Mucosa of stomach (tissue), 1 donor: ENCODE results near the gene ADIRF.
"Not testable (repeated sequence)": the region's sequence is repeated elsewhere in the genome, so short reads cannot be mapped to it uniquely, and the experiment has no call there.

Source experiments
- H3K27me3 ChIP-seq: one replicate; pipeline ENCODE4 v1.7.0; 2013; ENCODE audit warnings: mild to moderate bottlenecking, low read length; ENCODE audit not compliant: control insufficient read depth, insufficient read depth
- H3K36me3 ChIP-seq: one replicate; pipeline ENCODE4 v1.7.0; 2013; ENCODE audit warnings: low read length; ENCODE audit not compliant: control insufficient read depth, insufficient read depth
- H3K4me1 ChIP-seq: one replicate; pipeline ENCODE4 v1.7.0; 2013; ENCODE audit warnings: mild to moderate bottlenecking, low read length; ENCODE audit not compliant: control insufficient read depth, insufficient read depth
- H3K4me3 ChIP-seq: one replicate; pipeline ENCODE4 v1.7.0; 2013; ENCODE audit warnings: low read length
- H3K9ac ChIP-seq: one replicate; pipeline ENCODE4 v1.7.0; 2013; ENCODE audit warnings: mild to moderate bottlenecking, low read length, moderate library complexity
- H3K9me3 ChIP-seq: one replicate; pipeline ENCODE4 v1.7.0; 2013; ENCODE audit warnings: mild to moderate bottlenecking, low read length, moderate library complexity; ENCODE audit not compliant: control insufficient read depth
- donor health status: Pancreatic carcinoma.

The ADIRF gene

DNA sequence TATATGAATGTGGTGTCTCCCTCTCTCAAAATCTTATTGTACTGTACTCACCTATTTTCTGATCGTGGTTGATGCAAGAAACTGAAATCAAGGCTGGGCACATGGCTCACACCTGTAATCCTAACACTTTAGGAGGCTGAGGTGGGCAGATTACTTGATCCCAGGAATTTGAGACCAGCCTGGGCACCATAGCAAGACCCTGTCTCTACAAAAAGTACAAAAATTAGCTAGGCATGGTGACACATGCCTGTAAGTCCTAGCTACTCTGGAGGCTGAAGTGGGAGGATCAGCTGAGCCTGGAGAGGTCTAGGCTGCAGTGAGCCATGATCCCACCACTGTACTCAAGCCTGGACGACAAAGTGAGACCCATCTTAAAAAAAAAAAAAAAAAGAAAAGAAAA, 26.9 kb upstream of the ADIRF start:
- no peak overlapping the region for H3K9ac ChIP-seq
- no peak overlapping the region for H3K4me3 ChIP-seq
- H3K36me3 ChIP-seq: no peaks in the 10 kb centered on the region
- peaks cover 28% of the 10 kb centered on the region for H3K27me3 ChIP-seq
- H3K9me3 ChIP-seq: no peaks in the 10 kb centered on the region
- peaks cover 3% of the 10 kb centered on the region for H3K4me1 ChIP-seq

GRCh38 chr10:86941991-86942421, 26.3 kb upstream of the ADIRF start:
- no peak overlapping the region for H3K4me3 ChIP-seq
- H3K27me3 ChIP-seq: peaks cover 31% of the 10 kb centered on the region
- H3K4me1 ChIP-seq: peaks cover 3% of the 10 kb centered on the region
- H3K9me3 ChIP-seq: no peaks in the 10 kb centered on the region
- H3K36me3 ChIP-seq: no peaks in the 10 kb centered on the region
- H3K9ac ChIP-seq: no peak overlapping the region

- peaks cover 3% of the 10 kb centered on the region for H3K4me1 ChIP-seq
- H3K9me3 ChIP-seq: no peaks in the 10 kb centered on the region
- no peaks in the 10 kb centered on the region for H3K36me3 ChIP-seq
- H3K27me3 ChIP-seq: peaks cover 33% of the 10 kb centered on the region
- H3K9ac ChIP-seq: no peak overlapping the region
- no peak overlapping the region for H3K4me3 ChIP-seq
These were observed 25.6 kb upstream of the ADIRF start for GRCh38 chr10:86942441-86943315.

- no peaks in the 10 kb centered on the region for H3K9me3 ChIP-seq
- H3K9ac ChIP-seq: no peak overlapping the region
- H3K4me3 ChIP-seq: no peak overlapping the region
- H3K36me3 ChIP-seq: no peaks in the 10 kb centered on the region
- peaks cover 33% of the 10 kb centered on the region for H3K27me3 ChIP-seq
- peaks cover 3% of the 10 kb centered on the region for H3K4me1 ChIP-seq
These were observed 24.8 kb upstream of the ADIRF start for GRCh38 chr10:86943316-86944030.

DNA sequence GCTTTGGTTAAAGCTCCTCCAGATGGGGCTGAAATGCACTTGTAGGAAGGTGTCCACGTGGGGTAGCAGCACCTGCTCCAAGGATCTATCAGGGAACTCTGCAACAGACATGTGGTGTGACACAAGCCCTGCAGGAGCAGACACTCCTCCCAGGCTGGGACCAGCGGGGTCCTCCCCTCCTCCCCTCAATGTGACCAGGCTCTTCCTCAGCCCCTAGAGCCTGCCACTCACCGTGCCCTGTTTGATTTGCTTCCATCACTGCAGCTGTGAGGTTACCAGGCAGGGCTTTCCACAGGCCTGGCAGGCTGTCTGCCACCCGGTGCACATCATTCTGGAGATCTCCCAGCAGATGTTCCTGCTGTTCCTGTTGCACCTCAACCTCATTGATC, 24.3 kb upstream of the ADIRF start:
- H3K36me3 ChIP-seq: no peaks in the 10 kb centered on the region
- no peaks in the 10 kb centered on the region for H3K4me1 ChIP-seq
- no peaks in the 10 kb centered on the region for H3K9me3 ChIP-seq
- no peak overlapping the region for H3K9ac ChIP-seq
- H3K4me3 ChIP-seq: no peak overlapping the region
- peaks cover 33% of the 10 kb centered on the region for H3K27me3 ChIP-seq

DNA sequence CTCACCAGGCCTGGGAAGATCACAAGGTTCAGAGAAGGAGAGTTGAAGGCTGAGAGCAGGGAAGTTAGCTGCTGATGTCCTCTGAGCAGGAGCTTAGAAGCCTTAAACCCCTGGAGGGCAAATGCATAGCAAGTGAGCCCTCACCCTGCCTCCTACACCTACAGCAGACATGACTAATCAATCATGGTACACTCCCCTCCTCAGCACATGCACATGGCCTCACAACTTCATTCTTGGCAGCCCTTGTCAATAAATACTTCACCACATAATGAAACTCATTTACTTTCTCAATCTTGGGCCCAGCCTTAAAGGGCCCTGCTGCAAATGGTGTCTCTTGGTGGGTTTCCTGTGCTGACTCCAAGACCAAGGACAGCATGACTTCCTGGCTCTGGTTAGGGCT, 23.8 kb upstream of the ADIRF start:
- no peak overlapping the region for H3K4me3 ChIP-seq
- no peaks in the 10 kb centered on the region for H3K9me3 ChIP-seq
- H3K4me1 ChIP-seq: no peaks in the 10 kb centered on the region
- H3K36me3 ChIP-seq: no peaks in the 10 kb centered on the region
- H3K9ac ChIP-seq: no peak overlapping the region
- peaks cover 33% of the 10 kb centered on the region for H3K27me3 ChIP-seq

DNA sequence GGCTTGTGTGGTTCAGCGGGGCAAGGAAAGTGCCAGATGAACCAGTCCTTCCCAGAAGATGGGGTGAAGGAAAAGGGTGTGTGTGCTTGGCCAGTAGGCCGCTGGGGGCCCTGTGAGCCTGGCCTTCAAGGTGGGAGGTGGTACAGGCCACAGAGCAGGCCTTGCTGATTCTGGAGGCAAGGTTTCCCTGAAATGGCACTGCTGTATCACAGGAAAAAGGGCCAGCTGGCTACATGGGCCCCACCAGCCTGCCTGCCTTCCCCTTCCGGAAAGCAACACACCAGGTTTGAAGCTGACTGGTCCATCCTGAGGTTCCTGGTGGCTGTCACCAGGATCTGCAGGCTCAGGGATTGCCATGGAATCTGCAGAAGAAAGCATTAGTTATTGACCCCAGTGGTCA, 23.4 kb upstream of the ADIRF start:
- Histone ChIP-seq H3K4me1 (no peaks in the 10 kb centered on the region), H3K36me3 (no peaks in the 10 kb centered on the region), H3K9ac (no peak overlapping the region), H3K27me3 (peaks cover 33% of the 10 kb centered on the region), H3K9me3 (no peaks in the 10 kb centered on the region), H3K4me3 (no peak overlapping the region)

GRCh38 chr10:86945361-86946212, 22.7 kb upstream of the ADIRF start:
- peaks cover 33% of the 10 kb centered on the region for H3K27me3 ChIP-seq

GRCh38 chr10:86946213-86947155, 21.8 kb upstream of the ADIRF start:
- no peaks in the 10 kb centered on the region for H3K9me3 ChIP-seq
- no peaks in the 10 kb centered on the region for H3K4me1 ChIP-seq
- H3K27me3 ChIP-seq: peaks cover 33% of the 10 kb centered on the region
- H3K9ac ChIP-seq: no peak overlapping the region
- H3K4me3 ChIP-seq: no peak overlapping the region
- H3K36me3 ChIP-seq: no peaks in the 10 kb centered on the region

More at GRCh38 chr10:86945361-86946212, 22.7 kb upstream of the ADIRF start:
- H3K9me3 ChIP-seq: no peaks in the 10 kb centered on the region
- H3K9ac ChIP-seq: no peak overlapping the region
- no peaks in the 10 kb centered on the region for H3K4me1 ChIP-seq
- no peaks in the 10 kb centered on the region for H3K36me3 ChIP-seq
- H3K4me3 ChIP-seq: no peak overlapping the region

DNA sequence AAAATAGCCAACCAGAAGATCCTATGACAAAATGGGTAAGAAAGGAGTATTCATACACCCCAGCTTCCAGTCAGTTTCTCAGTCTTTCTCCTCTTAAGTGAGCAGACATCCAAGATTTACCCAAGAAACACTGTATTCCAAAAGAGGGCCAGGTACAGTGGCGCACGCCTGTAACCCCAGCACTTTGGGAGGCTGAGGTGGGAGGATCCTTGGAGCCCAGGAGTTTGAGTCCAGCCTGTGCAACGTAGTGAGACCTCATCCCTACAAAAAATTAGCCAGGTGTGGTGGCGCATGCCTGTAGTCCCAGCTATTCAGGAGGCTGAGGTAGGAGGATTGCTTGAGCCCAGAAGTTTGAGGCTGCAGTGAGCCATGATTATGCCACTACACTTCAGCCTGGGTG, 20.5 kb upstream of the ADIRF start:
- H3K4me1 ChIP-seq, H3K9me3 ChIP-seq, H3K36me3 ChIP-seq, H3K9ac ChIP-seq, H3K4me3 ChIP-seq: not testable (repeated sequence)
- peaks cover 22% of the 10 kb centered on the region for H3K27me3 ChIP-seq

DNA sequence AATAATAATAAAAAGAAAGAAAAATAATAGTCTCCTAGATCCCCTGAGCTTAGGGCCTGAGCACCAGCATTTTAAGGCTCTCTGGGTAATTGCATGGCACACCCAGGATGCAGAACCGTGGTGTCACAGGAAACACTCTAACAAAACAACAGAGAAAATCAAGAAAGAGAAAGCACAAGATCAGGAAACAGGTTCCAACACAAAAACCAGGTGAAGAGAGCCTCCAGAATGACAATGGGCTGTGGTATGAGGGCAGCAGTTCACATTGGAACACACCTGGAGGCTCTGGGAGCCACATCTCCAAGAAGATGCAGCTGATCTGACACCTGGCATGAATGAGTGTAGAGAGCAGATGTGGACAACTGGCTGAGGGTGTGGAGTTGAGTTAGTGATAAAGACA, 17.9 kb upstream of the ADIRF start:
- no peak overlapping the region for H3K9ac ChIP-seq
- no peaks in the 10 kb centered on the region for H3K36me3 ChIP-seq
- H3K9me3 ChIP-seq: no peaks in the 10 kb centered on the region
- no peak overlapping the region for H3K4me3 ChIP-seq
- H3K4me1 ChIP-seq: peaks cover 16% of the 10 kb centered on the region
- peaks cover 10% of the 10 kb centered on the region for H3K27me3 ChIP-seq
